ENCODE data around the gene ZNF688. TPM values are rescaled to one million over a fixed set of nuclear protein-coding genes. Genes with fewer than 3 reads are reported as not detected.

The ZNF688 gene
- total and polyA plus RNA-seq, 2 donors from 2014 or later: 16.7 to 32.7 TPM

- no peak for TF ChIP-seq CTCF (IDR thresholded peaks at IDR 0.05; ENCODE audit: borderline replicate concordance, extremely low read depth, insufficient read depth)
- DNase-seq (peak in 4 of 5 donors; percentile 49 to 82 (median 62)), FAIRE-seq (no peak)
- peak overlapping the region in 2 of 3 donors; percentile 58 to 80 for H3K9ac ChIP-seq (ENCODE audit: low read length in 3 of 3)
- peaks cover 0 to 2% (median 0%) of the 10 kb centered on the region in 3 donors for H3K4me1 ChIP-seq (ENCODE audit: control insufficient read depth in 2 of 3, insufficient read depth in 2 of 3, low read depth in 1 of 3, low read length in 3 of 3)
- no peaks in the 10 kb centered on the region for H3K9me3 ChIP-seq (ENCODE audit: control insufficient read depth in 2 of 3, insufficient read depth in 1 of 3, low read length in 3 of 3)
- peak overlapping the region in 2 of 3 donors; percentile 31 to 71 for H3K4me3 ChIP-seq (ENCODE audit: low read length in 3 of 3)
- no peaks in the 10 kb centered on the region for H3K27me3 ChIP-seq (ENCODE audit: control insufficient read depth, insufficient read depth, low read length)
- peak overlapping the region; percentile 6 to 22 for H3K27ac ChIP-seq (ENCODE audit: low read depth in 2 of 2, low read length in 2 of 2)
- intact Hi-C loops (cut with DNase I): no loop called here
- H3K36me3 ChIP-seq (ENCODE audit: control insufficient read depth in 2 of 3, insufficient read depth in 3 of 3, low read length in 3 of 3): no peaks in the 10 kb centered on the region
Observed at GRCh38 chr16:30561089-30561816, 10.3 kb downstream of the ZNF688 start.

- FAIRE-seq: no peak
- TF ChIP-seq CTCF (IDR thresholded peaks at IDR 0.05; ENCODE audit: borderline replicate concordance, extremely low read depth, insufficient read depth): no peak
- intact Hi-C loops (cut with DNase I): no loop called here
Observed at GRCh38 chr16:30559690-30560089, 11.8 kb downstream of the ZNF688 start.

GRCh38 chr16:30558789-30559377, 12.6 kb downstream of the ZNF688 start:
- H3K27me3 ChIP-seq (ENCODE audit: control insufficient read depth, insufficient read depth, low read length): no peaks in the 10 kb centered on the region
- peak overlapping the region; percentile 83 to 94 for H3K27ac ChIP-seq (ENCODE audit: low read depth in 2 of 2, low read length in 2 of 2)
- TF ChIP-seq CTCF (IDR thresholded peaks at IDR 0.05; ENCODE audit: borderline replicate concordance, extremely low read depth, insufficient read depth): no peak
- H3K36me3 ChIP-seq (ENCODE audit: control insufficient read depth in 2 of 3, insufficient read depth in 3 of 3, low read length in 3 of 3): peaks cover 0 to 2% (median under 1%) of the 10 kb centered on the region in 3 donors
- intact Hi-C loops (cut with DNase I): no loop called here
- no peaks in the 10 kb centered on the region for H3K9me3 ChIP-seq (ENCODE audit: control insufficient read depth in 2 of 3, insufficient read depth in 1 of 3, low read length in 3 of 3)
- FAIRE-seq (no peak), DNase-seq (no peak)
- H3K4me1 ChIP-seq (ENCODE audit: control insufficient read depth in 2 of 3, insufficient read depth in 2 of 3, low read depth in 1 of 3, low read length in 3 of 3): peaks cover 0 to 2% (median 0%) of the 10 kb centered on the region in 3 donors
- peak overlapping the region; percentile 61 to 83 (median 63) for H3K4me3 ChIP-seq (ENCODE audit: low read length in 3 of 3)
- peak overlapping the region in 1 of 3 donors; percentile 34 for H3K9ac ChIP-seq (ENCODE audit: low read length in 3 of 3)

More at GRCh38 chr16:30559690-30560089, 11.8 kb downstream of the ZNF688 start:
- no peaks in the 10 kb centered on the region for H3K27me3 ChIP-seq (ENCODE audit: control insufficient read depth, insufficient read depth, low read length)
- H3K9me3 ChIP-seq (ENCODE audit: control insufficient read depth in 2 of 3, insufficient read depth in 1 of 3, low read length in 3 of 3): no peaks in the 10 kb centered on the region
- no peak overlapping the region for H3K9ac ChIP-seq (ENCODE audit: low read length in 3 of 3)
- H3K36me3 ChIP-seq (ENCODE audit: control insufficient read depth in 2 of 3, insufficient read depth in 3 of 3, low read length in 3 of 3): no peaks in the 10 kb centered on the region
- H3K27ac ChIP-seq (ENCODE audit: low read depth in 2 of 2, low read length in 2 of 2): no peak overlapping the region
- H3K4me1 ChIP-seq (ENCODE audit: control insufficient read depth in 2 of 3, insufficient read depth in 2 of 3, low read depth in 1 of 3, low read length in 3 of 3): peaks cover 0 to 2% (median 0%) of the 10 kb centered on the region in 3 donors
- no peak for DNase-seq
- no peak overlapping the region for H3K4me3 ChIP-seq (ENCODE audit: low read length in 3 of 3)
